Activated T-helper 1 cell treated with anti-CD3 and anti-CD28 coated beads, Interleukin-2, amount 50 U/mL, for 16 hours (primary cell): ENCODE measurements around the gene LMBR1.
"Not testable (repeated sequence)": the region's sequence is repeated elsewhere in the genome, so short reads cannot be mapped to it uniquely, and the experiment has no call there.

Experiments used
- DNase-seq, 2 donors: peaks; one replicate each; pipeline ENCODE4 v3.0.0-alpha.2; 2020; ENCODE audit warnings: low read depth in 1 of 2, low spot score in 1 of 2

LMBR1 gene, protein sequence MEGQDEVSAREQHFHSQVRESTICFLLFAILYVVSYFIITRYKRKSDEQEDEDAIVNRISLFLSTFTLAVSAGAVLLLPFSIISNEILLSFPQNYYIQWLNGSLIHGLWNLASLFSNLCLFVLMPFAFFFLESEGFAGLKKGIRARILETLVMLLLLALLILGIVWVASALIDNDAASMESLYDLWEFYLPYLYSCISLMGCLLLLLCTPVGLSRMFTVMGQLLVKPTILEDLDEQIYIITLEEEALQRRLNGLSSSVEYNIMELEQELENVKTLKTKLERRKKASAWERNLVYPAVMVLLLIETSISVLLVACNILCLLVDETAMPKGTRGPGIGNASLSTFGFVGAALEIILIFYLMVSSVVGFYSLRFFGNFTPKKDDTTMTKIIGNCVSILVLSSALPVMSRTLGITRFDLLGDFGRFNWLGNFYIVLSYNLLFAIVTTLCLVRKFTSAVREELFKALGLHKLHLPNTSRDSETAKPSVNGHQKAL

DNA sequence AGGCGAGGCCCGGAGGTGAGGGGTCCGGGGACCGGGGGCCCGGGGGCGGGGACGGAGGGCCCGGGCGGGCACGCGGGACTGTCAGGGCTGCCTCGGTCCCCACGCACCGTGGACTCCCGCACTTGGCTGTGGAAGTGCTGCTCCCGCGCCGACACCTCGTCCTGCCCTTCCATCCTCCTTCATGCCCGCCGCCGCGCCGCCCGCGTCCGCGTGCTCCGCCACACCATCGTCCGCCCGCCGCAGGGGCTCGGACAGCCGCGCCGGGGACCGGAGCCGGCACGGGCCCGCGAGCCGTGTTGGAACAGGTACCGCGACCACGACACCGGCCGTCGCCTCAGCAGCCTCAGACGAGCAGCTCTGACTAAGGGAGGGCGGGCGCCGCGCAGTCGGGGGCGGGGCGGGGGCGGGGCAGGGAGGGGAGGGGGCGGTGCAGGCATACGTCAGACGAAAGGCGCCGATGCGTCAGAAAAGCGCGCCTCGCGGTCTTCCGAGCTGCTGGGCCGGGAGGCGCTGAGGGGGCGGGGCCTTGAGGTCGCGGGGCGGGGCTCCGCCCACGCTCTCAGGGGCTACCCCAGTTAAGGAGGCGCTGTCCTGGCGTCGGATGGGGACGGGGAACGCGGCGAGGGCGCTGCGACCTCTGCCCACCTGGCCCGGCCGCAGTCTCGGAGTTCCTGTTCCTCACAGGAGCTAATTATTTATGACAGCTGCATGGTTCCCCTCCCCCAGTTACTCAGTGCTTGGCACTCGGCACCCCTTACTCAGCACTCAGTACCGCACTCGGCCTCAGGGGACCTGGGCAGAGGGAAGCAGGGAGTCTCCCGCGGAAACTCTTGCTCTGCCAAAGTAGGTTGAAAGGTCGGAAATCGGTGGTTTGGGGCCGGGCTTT, at the start of gene LMBR1:
Gene LMBR1, minus strand, starts transcription at position 363 of the 886 bp plus-strand sequence. Its CDS starts 190 bp downstream, at position 173.
- DNase-seq = peak; percentile 86 to 93

DNA sequence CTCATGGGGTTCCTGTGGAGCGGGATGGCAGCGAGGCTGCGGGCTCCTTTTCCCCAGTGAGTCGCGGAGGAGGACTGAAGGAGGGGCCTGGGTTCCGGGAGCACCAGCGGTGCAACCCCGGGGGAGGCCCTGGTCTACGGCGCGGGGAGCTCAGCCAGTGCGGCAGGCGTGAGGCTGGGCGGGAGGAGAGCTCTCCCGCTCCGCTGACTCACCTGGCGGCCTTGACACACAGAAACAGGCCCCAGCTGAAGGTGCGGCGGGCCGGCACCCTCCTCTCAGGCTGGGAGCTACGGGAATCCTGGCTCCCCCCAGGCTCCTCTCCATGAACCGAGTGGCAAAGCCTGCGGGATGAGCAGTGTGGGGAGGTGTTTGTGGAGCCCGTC, 49.7 kb upstream of the LMBR1 start:
- no peak for DNase-seq

DNA sequence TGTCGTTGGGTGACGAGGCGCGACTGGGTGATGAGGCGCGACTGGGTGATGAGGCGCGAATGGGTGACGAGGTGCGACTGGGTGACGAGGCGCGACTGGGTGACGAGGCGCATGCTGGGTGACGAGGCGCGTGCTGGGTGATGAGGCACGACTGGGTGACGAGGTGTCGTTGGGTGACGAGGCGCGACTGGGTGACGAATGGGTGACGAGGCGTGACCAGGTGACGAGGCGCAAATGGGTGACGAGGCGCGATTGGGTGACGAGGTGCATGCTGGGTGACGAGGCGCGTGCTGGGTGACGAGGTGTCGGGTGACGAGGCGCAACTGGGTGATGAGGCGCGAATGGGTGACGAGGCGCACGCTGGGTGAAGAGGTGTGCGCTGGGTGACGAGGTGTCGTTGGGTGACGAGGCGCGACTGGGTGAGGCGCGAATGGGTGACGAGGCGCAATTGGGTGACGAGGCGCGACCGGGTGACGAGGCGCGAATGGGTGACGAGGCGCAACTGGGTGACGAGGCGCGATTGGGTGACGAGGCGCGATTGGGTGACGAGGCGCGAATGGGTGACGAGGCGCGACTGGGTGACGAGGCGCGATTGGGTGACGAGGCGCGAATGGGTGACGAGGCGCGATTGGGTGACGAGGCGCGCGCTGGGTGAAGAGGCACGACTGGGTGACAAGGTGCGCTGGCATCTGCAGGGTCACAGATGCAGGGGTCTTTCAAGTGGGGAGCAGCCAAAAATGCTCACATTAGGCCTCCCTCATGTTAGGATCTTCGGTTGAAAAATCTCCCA, 48.6 kb upstream of the LMBR1 start:
- DNase-seq = no peak

DNA sequence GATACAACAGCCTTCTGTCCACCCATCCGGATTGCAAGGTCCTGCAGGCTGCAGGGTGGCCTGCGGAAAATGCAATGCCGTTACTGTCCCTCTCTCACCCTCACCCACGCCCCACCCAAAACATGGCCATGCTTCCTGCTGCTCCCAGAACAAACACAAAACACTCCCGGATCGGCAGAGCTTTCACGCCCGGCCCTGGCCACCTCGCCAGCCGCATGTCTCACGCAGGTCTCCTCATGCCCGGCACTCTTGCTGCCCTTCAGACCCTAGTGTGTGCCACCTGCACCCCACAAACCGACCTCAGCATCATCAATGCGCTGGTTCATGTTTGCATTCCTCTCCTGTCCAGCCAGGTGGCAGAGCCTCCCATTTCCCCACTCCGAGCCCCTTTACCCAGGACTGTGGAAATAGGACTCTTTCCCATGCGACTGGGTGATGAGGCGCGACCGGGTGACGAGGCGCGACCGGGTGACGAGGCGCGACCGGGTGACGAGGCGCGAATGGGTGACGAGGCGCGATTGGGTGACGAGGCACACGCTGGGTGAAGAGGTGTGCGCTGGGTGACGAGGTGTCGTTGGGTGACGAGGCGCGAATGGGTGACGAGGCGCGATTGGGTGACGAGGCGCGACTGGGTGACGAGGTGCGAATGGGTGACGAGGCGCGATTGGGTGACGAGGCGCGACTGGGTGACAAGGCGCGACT, 47.6 kb upstream of the LMBR1 start:
- no peak for DNase-seq

DNA sequence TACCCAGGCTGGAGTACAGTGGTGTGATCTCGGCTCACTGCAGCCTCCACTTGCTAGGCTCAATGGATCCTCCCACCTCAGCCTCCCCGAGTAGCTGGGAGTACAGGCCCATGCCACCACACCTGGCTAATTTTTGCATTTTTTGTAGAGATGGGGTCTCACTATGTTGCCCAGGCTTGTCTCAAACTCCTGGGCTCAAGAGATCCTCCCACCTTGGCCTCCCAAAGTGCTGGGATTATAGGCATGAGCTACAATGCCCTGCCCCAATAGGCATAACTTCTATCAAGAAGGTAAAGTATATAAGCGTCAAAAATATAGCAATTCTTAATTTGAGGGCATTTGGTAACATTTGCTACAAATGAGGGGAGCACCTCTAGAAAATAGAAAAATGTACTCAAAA, 43.8 kb upstream of the LMBR1 start:
- DNase-seq = not testable (repeated sequence)

DNA sequence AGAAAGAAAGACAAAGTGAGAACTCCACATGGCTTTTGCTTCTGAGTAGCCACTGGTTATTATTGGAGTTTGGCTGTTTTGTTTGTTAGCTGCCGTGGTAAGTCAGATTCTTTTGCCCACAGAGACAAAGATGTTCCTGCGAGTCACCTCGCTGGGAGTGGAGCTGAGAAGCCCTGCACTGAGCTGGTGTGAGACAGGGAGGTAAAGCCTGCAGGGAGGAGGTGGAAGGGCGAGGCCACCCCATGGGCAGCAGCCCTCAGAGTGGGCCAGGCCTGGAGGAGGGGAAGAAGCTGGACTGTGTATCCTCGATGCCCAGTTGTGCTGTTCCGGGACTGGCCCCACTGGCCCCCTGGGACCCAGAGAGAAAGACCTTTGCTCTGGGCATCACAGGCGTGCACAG, 42.3 kb upstream of the LMBR1 start:
- DNase-seq = no peak

DNA sequence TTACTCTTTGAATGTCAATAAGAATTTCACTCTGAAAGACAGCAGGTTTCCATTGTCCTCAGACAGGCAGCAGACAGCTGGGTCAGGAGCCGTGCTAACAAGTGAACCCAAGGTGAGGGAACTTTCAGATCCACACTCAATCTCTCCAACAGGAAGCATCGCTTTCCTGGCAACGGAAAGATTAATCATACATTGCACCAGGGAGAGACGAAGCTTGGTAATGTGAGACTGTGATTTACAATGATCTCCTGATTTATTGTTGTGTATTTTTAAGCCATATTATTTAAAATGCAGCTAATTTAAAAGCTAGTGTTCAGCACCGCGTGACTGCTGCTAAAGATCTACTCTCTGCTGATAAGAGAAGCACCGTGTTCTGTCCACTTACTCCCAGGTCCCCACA, 39.0 kb upstream of the LMBR1 start:
- DNase-seq = no peak

DNA sequence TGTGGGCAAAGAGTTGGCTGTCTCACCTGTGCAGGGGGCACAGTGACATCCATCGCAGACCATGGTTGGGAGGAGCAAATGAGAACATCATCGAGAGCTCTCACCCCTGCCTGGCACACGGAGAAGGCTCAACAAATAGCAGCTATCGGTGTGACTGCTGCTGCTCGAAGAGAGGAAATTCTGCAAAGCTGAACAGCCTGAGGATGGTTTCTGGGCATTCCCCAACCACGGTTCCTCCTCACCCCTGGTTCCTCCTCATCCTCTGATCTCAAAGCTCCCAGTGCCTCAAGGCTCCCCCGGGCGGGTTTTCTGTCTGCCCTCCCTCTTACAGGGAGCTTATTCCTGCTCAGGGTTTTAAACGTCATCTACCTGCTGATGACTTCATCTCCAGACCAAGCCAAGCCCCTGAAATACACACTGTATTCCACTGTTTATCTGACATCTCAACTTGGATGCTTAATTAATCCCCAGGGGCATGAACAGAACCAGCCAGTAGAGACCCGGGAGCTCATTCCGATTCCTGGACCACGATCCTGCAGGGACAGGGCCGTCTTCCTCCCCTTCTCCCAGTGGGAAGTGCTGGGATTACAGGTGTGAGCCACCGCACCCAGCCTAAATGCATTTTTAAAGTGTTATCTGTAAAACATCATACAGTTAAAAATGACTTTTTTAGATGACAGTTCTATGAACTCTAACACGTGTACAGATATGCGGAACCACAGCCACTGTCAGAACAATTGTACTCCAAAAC, 37.0 kb upstream of the LMBR1 start:
- DNase-seq = no peak

DNA sequence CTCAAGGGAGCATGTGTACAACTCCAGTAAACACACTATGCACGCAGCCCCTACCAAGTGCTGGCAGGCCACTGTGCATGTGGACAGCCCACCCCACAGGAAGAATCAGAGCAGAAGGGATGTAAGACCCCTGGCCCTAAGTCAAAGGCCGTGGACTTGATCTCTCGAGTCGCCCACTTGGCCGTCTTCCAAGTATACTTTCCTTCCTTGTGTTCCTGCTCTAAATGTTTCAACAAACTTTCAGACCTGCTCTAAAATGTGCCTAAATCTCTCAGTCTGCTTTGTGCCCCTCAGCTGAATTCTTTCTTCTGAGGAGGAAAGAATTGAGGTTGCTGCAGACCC, 35.4 kb upstream of the LMBR1 start:
- no peak for DNase-seq

DNA sequence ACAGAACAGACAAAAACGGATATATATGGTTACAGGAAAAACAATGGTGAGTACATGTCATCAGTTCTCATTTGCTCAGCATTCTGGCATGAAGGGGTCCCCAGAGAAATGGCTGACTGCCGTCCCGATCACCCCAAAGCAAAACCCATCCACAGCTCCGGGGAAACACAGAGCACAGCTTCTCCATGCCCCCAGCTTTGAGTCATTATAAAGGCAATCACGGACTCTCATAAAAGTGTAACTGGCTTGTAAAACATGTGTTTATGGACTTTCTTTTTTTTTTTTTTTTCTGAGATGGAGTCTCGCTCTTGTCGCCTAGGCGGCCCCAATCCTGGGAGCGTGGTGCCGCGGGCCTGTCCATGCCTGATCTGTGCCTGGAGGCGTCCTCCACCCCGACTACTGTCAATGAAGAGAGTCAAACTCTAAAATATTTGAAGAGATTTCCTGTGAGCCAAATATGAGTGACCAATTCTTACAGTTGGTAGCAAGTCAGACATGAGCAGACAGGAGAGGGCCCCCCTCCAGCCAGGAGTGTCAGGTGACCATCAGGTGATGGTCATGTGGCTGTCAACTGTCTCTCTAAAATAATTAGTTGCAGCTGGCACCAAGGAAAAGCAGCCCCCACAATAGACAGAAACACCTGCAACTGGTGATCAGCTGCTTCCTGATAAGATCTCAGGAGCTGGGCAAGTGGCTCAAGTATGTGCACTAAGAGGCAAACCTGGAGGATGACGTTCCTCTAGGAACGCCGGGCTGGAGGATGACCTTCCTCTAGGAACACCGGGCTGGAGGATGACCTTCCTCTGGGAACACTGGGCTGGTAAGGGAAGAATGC, 34.8 kb upstream of the LMBR1 start:
- DNase-seq = no peak

DNA sequence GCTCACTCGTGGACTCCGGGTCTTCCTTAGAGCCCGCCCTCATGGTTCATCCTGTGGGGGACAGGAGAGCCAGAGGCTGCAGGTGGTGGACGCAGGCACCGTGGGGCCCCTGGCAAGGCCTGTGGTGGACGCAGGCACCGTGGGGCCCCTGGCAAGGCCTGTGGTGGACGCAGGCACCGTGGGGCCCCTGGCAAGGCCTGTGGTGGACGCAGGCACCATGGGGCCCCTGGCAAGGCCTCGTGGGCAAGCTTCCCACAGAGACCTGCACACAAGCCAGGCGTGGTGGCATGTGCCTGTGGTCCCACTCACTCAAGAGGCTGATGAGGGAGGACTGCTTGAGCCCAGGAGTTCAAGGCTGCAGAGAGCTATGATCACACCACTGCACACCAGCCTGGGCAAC, 32.8 kb upstream of the LMBR1 start:
- not testable (repeated sequence) for DNase-seq

DNA sequence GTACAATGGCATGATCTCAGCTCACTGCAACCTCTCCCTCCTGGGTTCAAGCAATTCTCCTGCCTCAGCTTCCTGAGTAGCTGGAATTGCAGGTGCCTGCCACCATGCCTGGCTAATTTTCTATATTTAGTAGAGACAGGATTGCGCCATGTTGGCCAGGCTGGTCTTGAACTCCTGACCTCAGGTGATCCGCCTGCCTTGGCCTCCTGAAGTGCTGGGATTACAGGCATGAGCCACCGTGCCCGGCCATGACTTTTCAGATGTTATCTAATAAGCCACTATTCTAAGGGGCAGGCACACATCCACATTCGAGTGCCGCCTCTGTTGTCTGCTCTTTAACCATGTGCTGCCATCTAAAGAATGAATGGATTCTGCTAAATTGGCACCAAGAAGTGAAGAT, 29.3 kb upstream of the LMBR1 start:
- DNase-seq = not testable (repeated sequence)

DNA sequence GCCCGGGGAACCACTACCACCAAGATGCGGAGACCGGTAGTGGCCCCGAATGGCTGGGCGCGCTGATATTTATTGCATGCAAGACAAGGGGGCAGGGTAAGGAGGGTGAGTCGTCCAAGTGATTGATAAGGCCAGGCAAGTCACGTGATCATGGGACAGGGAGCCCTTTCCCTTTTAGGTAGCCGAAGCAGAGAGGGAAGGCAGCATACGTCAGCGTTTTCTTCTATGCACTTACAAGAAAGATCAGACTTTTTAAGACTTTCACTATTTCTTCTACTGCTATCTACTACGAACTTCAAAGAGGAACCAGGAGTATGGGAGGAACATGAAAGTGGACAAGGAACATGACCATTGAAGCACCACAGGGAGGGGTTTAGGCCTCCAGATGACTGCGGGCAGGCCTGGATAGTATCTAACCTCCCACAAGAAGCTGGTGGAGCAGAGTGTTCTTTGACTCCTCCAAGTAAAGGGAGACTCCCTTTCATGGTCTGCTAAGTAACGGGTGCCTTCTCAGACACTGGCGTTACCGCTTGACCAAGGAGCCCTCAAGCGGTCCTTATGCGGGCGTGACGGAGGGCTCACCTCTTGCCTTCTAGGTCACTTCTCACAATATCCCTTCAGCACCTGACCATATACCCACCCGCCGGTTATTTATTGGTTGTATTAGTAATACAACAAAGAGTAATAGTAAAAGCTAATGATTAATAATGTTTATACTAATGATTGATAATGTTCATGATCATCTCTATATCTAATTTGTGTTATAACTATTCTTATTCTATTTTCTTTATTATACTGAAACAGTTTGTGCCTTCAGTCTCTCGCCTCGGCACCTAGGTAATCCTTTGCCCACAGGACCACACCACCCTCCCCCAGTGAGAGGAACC, 27.7 kb upstream of the LMBR1 start:
- not testable (repeated sequence) for DNase-seq

DNA sequence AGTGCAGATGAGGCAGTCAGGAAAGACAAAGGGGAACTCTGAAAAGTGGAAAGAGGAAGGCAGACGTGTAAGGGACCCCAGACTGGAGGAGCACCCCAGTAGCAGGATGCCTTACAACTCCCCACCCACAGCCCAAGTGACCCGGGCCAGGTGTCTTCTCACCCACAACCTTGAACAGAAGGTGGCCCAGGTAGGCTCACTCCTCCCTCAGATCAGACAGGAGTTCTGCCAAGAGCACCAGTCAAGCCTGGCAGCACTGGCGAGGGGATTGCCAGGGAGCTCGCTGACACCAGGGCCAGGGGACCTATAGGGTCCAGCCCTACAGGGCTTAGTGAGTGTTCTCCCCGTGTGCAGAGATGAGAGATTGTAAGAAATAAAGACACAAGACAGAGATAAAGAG, 27.1 kb upstream of the LMBR1 start:
- DNase-seq = no peak

DNA sequence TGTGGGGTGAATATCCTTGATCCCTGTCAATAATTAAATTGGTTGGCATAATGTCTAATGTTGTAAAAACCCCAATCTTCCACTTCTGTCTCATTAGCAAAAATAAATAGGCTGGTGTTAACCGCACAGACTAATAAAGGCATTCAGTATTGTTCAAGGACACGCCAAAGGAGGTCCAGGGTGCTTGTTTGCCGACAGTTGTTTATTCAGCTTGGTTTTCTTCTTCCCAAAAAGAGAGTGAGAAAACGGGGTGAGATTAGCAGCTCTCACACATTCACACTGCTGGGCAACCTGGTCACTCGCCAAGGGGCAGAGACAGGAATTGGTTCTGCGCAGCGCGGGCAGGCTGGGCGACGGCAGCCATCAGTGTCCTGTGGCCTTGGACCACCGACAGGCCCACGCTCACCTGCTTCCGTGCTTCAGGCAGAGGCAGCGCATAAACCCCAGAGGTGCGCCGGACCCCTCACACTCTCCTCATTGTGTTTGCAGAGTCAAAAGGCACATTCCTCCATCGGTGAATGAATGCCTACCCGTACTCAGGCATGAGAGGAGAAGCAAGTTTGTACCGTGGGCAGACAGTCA, 26.2 kb upstream of the LMBR1 start:
- no peak for DNase-seq

DNA sequence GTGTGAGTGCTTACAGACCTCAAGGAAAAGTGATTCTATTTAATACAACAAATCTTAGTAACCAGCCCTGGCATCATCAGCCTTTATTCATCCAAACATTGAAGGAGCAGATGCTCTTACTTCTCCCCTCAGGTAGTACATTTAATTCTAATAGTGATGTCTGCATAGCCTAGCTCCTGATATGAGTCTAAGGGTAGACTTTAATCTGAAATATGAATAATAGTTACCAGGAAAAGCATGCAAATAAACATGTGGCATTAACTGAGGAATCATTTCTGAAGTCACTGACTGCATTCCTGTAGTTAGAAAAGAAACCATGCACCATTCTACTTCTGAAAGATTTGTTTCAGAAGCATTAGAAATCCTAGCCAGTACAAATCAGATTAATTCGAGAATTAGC, 25.7 kb upstream of the LMBR1 start:
- DNase-seq = no peak

DNA sequence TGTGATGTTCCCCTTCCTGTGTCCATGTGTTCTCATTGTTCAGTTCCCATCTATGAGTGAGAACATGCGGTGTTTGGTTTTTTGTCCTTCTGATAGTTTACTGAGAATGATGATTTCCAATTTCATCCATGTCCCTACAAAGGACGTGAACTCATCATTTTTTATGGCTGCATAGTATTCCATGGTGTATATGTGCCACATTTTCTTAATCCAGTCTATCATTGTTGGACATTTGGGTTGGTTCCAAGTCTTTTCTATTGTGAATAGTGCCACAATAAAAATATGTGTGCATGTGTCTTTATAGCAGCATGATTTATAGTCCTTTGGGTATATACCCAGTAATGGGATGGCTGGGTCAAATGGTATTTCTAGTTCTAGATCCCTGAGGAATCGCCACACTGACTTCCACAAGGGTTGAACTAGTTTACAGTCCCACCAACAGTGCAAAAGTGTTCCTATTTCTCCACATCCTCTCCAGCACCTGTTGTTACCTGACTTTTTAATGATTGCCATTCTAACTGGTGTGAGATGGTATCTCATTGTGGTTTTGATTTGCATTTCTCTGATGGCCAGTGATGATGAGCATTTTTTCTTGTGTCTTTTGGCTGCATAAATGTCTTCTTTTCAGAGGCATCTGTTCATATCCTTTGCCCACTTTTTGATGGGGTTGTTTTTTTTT, 16.7 kb upstream of the LMBR1 start:
- not testable (repeated sequence) for DNase-seq
